HUES6 (cell line): ENCODE data around the gene COL6A5.

Source experiments
- H3K27ac ChIP-seq: 2 replicates; pipeline ENCODE4 v1.7.0; 2013; ENCODE audit warnings: low read depth, mild to moderate bottlenecking, low read length, inconsistent platforms
- H3K27me3 ChIP-seq: 2 replicates; pipeline ENCODE4 v1.6.1; 2013; ENCODE audit warnings: low read length; ENCODE audit not compliant: control insufficient read depth, insufficient read depth
- H3K36me3 ChIP-seq: 2 replicates; pipeline ENCODE4 v1.6.1; 2013; ENCODE audit warnings: low read length; ENCODE audit not compliant: control insufficient read depth, insufficient read depth
- H3K4me1 ChIP-seq: 2 replicates; pipeline ENCODE4 v1.6.1; 2013; ENCODE audit warnings: low read length; ENCODE audit not compliant: control insufficient read depth, insufficient read depth
- H3K4me3 ChIP-seq: 2 replicates; pipeline ENCODE4 v1.5.1; 2013; ENCODE audit warnings: low read depth, low read length
- H3K9ac ChIP-seq: one replicate; pipeline ENCODE4 v1.6.1; 2013; ENCODE audit warnings: mild to moderate bottlenecking, low read length
- H3K9me3 ChIP-seq: 2 replicates; pipeline ENCODE4 v1.6.1; 2013; ENCODE audit warnings: low read depth, low read length; ENCODE audit not compliant: control insufficient read depth, insufficient read depth

Gene COL6A5

GRCh38 chr3:130480736-130481135, 135.3 kb downstream of the COL6A5 start:
- Histone ChIP-seq H3K27me3 (no peaks in the 10 kb centered on the region), H3K9me3 (peaks cover under 1% of the 10 kb centered on the region; the same call in 1 of the 2 replicates), H3K4me3 (no peak overlapping the region), H3K36me3 (no peaks in the 10 kb centered on the region), H3K9ac (no peak overlapping the region), H3K4me1 (no peaks in the 10 kb centered on the region), H3K27ac (no peak overlapping the region)

DNA sequence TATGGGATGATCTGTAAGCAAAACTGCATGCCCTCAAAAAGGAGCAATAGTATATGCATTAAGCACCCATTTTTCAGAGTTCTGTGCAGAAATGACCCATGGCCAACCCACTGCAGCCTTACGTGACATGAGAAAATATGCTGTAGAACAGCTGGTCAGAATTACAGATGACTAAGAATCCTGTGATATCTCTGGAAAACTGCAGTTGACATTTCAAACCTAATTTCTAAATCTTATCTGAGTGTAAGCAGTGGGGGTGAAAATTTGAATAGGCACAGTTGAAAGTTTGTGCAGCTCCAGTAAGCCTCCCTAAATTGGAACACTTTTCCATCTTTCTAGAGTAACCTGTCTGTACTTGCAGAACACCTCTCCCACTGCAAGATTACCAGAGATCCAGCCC, 142.8 kb downstream of the COL6A5 start:
- H3K4me1 ChIP-seq = no peaks in the 10 kb centered on the region
- H3K36me3 ChIP-seq = no peaks in the 10 kb centered on the region
- no peak overlapping the region for H3K27ac ChIP-seq
- no peak overlapping the region for H3K9ac ChIP-seq
- H3K4me3 ChIP-seq = no peak overlapping the region
- H3K27me3 ChIP-seq = no peaks in the 10 kb centered on the region
- no peaks in the 10 kb centered on the region for H3K9me3 ChIP-seq

DNA sequence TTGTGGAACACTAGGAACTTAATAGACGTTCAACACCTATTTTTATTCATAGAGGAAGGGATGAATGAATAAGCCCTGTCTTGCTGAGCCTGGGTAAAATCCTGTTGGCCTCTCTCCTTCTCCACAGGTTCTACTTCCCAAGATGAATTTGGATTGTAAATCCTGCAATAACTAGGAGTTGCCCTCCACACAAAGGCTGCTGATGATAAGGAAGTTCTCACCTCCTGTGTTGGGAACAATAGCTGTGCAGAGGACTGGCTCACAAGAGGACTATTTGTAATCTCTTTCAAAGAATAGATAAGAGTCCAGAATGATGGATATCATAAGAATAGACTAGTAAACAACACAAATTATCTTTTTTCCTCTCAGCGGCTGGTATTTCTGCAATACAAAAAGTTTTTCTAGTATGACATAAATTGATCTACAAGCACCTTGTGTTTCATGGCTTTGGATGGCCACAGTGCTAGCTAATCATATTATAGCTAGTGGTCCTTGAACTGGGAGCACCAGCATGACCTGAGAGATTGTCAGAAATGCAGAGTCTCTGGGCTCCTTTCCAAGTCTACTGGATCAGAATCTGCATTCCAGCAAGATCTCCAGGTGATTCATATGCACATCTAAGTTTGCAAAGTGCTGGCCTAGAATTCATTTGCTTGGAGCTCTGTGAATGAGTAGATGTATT, 143.4 kb downstream of the COL6A5 start:
- Histone ChIP-seq H3K4me3 (no peak overlapping the region), H3K4me1 (no peaks in the 10 kb centered on the region), H3K27ac (no peak overlapping the region), H3K9me3 (no peaks in the 10 kb centered on the region), H3K36me3 (no peaks in the 10 kb centered on the region), H3K9ac (no peak overlapping the region), H3K27me3 (no peaks in the 10 kb centered on the region)

DNA sequence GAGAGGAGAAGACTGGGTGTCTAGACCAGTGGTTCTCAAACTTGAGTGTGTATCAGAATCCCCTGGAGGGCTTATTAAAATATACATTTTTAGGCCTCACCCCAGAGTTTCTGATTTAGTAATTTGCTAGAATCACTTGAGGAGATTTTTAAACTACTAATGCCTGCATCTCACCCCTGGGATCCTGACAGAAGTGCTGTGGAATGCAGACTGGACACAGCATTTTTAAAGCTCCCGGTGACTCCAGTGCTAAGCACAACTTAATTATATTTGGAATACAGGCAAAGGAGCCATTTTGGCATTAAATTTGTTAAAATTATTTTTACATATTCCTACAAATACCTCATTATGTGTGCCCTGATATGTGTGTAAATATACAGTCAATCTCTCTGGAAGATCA, 144.8 kb downstream of the COL6A5 start:
- no peaks in the 10 kb centered on the region for H3K36me3 ChIP-seq
- H3K9me3 ChIP-seq = no peaks in the 10 kb centered on the region
- no peak overlapping the region for H3K27ac ChIP-seq
- H3K27me3 ChIP-seq = no peaks in the 10 kb centered on the region
- no peaks in the 10 kb centered on the region for H3K4me1 ChIP-seq
- no peak overlapping the region for H3K4me3 ChIP-seq
- no peak overlapping the region for H3K9ac ChIP-seq

- H3K9ac ChIP-seq = no peak overlapping the region
- H3K4me1 ChIP-seq = no peaks in the 10 kb centered on the region
- H3K27ac ChIP-seq = no peak overlapping the region
- H3K36me3 ChIP-seq = no peaks in the 10 kb centered on the region
- no peaks in the 10 kb centered on the region for H3K9me3 ChIP-seq
- no peak overlapping the region for H3K4me3 ChIP-seq
- H3K27me3 ChIP-seq = no peaks in the 10 kb centered on the region
Observed at GRCh38 chr3:130491431-130491830, 146.0 kb downstream of the COL6A5 start.

GRCh38 chr3:130504701-130505100, 159.2 kb downstream of the COL6A5 start:
- Histone ChIP-seq H3K4me3 (no peak overlapping the region), H3K4me1 (peaks cover 6% of the 10 kb centered on the region; the same call in 1 of the 2 replicates), H3K9me3 (no peaks in the 10 kb centered on the region), H3K36me3 (no peaks in the 10 kb centered on the region), H3K27ac (no peak overlapping the region), H3K9ac (no peak overlapping the region), H3K27me3 (no peaks in the 10 kb centered on the region)

GRCh38 chr3:130506031-130506430, 160.6 kb downstream of the COL6A5 start:
- Histone ChIP-seq H3K27me3 (no peaks in the 10 kb centered on the region), H3K4me3 (no peak overlapping the region), H3K4me1 (peaks cover 6% of the 10 kb centered on the region; the same call in 1 of the 2 replicates), H3K9ac (no peak overlapping the region), H3K36me3 (no peaks in the 10 kb centered on the region), H3K27ac (no peak overlapping the region), H3K9me3 (no peaks in the 10 kb centered on the region)

DNA sequence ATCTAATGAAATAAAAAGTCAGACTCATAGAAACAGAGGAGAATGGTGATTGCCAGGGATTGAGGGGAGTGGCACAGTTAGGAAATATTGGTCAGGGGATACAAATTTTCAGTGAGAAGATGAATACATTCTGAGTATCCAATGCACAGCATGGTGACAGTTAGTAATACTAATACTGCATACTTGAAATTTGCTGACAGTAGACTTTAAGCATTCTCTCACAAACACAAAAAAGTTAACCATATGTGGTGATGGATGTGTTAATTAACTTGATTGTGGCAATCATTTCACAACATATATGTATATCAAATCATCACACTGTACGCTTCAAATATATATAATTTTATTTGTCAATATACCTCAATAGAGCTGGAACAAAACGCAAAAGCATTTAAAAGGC, 162.3 kb downstream of the COL6A5 start:
- H3K27me3 ChIP-seq = no peaks in the 10 kb centered on the region
- H3K4me3 ChIP-seq = no peak overlapping the region
- H3K9me3 ChIP-seq = no peaks in the 10 kb centered on the region
- no peak overlapping the region for H3K9ac ChIP-seq
- H3K27ac ChIP-seq = no peak overlapping the region
- peaks cover 6% of the 10 kb centered on the region; the same call in 1 of the 2 replicates for H3K4me1 ChIP-seq
- no peaks in the 10 kb centered on the region for H3K36me3 ChIP-seq

- H3K27ac ChIP-seq = no peak overlapping the region
- no peaks in the 10 kb centered on the region for H3K36me3 ChIP-seq
- H3K27me3 ChIP-seq = no peaks in the 10 kb centered on the region
- peaks cover 6% of the 10 kb centered on the region; the same call in 1 of the 2 replicates for H3K4me1 ChIP-seq
- no peak overlapping the region for H3K4me3 ChIP-seq
- no peak overlapping the region for H3K9ac ChIP-seq
- no peaks in the 10 kb centered on the region for H3K9me3 ChIP-seq
Observed at GRCh38 chr3:130509008-130509407, 163.5 kb downstream of the COL6A5 start.

GRCh38 chr3:130514681-130515080, 169.2 kb downstream of the COL6A5 start:
- H3K27me3 ChIP-seq = peaks cover 36% of the 10 kb centered on the region
- no peak overlapping the region for H3K9ac ChIP-seq
- H3K27ac ChIP-seq = no peak overlapping the region

GRCh38 chr3:130515755-130516154, 170.3 kb downstream of the COL6A5 start:
- no peak overlapping the region for H3K9ac ChIP-seq
- peaks cover 3% of the 10 kb centered on the region; the same call in 1 of the 2 replicates for H3K4me1 ChIP-seq
- H3K36me3 ChIP-seq = no peaks in the 10 kb centered on the region
- no peak overlapping the region for H3K27ac ChIP-seq
- H3K27me3 ChIP-seq = peaks cover 36% of the 10 kb centered on the region
- no peaks in the 10 kb centered on the region for H3K9me3 ChIP-seq
- no peak overlapping the region for H3K4me3 ChIP-seq

More at GRCh38 chr3:130514681-130515080, 169.2 kb downstream of the COL6A5 start:
- Histone ChIP-seq H3K9me3 (no peaks in the 10 kb centered on the region), H3K4me1 (peaks cover 3% of the 10 kb centered on the region; the same call in 1 of the 2 replicates), H3K4me3 (no peak overlapping the region), H3K36me3 (no peaks in the 10 kb centered on the region)
